ENCODE results near the gene MRGPRF. TPM values are rescaled to one million over a fixed set of nuclear protein-coding genes. Genes with fewer than 3 reads are reported as not detected.

MRGPRF gene
- total and polyA plus RNA-seq, 2 of the 8 experiments (the other 6 are each of a cell fraction or from before 2014, with no cell fraction given) = 7.5 to 11.0 TPM

DNA sequence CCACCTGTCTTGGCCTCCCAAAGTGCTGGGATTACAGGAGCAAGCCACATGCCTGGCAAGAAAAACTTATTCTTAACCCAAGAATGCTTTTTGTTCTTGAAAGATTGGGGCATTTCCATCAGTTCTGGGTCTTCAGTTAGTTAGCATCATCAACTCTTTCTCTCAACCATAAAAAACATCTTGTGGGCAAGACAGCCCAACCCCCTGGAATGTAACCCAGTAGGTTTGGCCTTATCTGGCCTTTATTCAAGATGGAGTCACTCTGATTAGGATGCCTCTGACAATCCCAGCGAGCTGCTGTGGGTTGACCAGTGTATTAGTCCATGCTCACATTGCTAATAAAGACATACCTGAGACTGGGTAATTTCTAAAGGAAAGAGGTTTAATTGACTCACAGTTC lies 26.5 kb upstream of the MRGPRF start:
- Histone ChIP-seq H2BK120ac (replicated peaks; ENCODE audit: low read depth, low read length) (no peak overlapping the region), H3K56ac (replicated peaks; ENCODE audit: insufficient read length, low read depth, low read length) (no peak overlapping the region), H2BK15ac (ENCODE audit: low read length) (no peak overlapping the region), H3K23ac (ENCODE audit: insufficient read length) (no peak overlapping the region), H2BK12ac (ENCODE audit: low read depth, low read length) (no peak overlapping the region), H4K20me1 (replicated peaks in 1 of 2; ENCODE audit: control insufficient read depth in 1 of 2, insufficient read depth in 2 of 2, low read length in 2 of 2) (no peaks in the 10 kb centered on the region), H2AK5ac (ENCODE audit: low read depth, low read length) (no peak overlapping the region), H3K9ac (replicated peaks in 1 of 4; ENCODE audit: extremely low read depth in 1 of 4, low read depth in 3 of 4, low read length in 3 of 4) (no peak overlapping the region), H4K91ac (replicated peaks; ENCODE audit: insufficient read length, low read length) (no peak overlapping the region), H3K4me2 (ENCODE audit: insufficient read depth in 1 of 2, low read depth in 2 of 2, low read length in 2 of 2) (no peak overlapping the region), H3K27ac (ENCODE audit: low read depth, low read length) (no peak overlapping the region), H2BK5ac (ENCODE audit: low read depth, low read length) (no peak overlapping the region), H3K14ac (ENCODE audit: insufficient read length) (no peak overlapping the region), H4K8ac (ENCODE audit: extremely low read depth, insufficient read depth, low read length) (no peak overlapping the region), H3K4me3 (ENCODE audit: extremely low read depth in 1 of 4, insufficient read depth in 2 of 4, low read depth in 3 of 4, low read length in 4 of 4) (no peak overlapping the region), H3K36me3 (ENCODE audit: control insufficient read depth in 2 of 4, insufficient read depth in 4 of 4, low read length in 3 of 4) (no peaks in the 10 kb centered on the region), H3K27me3 (replicated peaks in 1 of 4; ENCODE audit: control insufficient read depth in 3 of 4, extremely low read depth in 1 of 4, insufficient read depth in 3 of 4, low read length in 3 of 4) (peaks cover 0 to 3% (median 0%) of the 10 kb centered on the region in 4 experiments; a peak in 1 of 7 replicates), H3K23me2 (ENCODE audit: low read depth, low read length) (no peaks in the 10 kb centered on the region), H4K5ac (ENCODE audit: insufficient read length, low read depth, low read length) (no peak overlapping the region), H3K79me1 (ENCODE audit: low read depth, low read length) (no peaks in the 10 kb centered on the region), H2AFZ (ENCODE audit: low read length) (no peak overlapping the region), H2BK20ac (ENCODE audit: low read length) (no peak overlapping the region), H3K79me2 (ENCODE audit: control insufficient read depth in 1 of 2, insufficient read depth in 2 of 2, low read length in 2 of 2) (no peaks in the 10 kb centered on the region), H3K4me1 (replicated peaks in 1 of 4; ENCODE audit: control insufficient read depth in 3 of 4, insufficient read depth in 4 of 4, low read length in 3 of 4) (peaks cover 0 to 14% (median 5%) of the 10 kb centered on the region in 4 experiments; a peak in 5 of 7 replicates), H3K18ac (ENCODE audit: extremely low read depth, low read length) (no peak overlapping the region), H3K9me3 (ENCODE audit: insufficient read depth in 2 of 2, low read depth in 1 of 2, low read length in 1 of 2) (no peaks in the 10 kb centered on the region), H3K4ac (replicated peaks; ENCODE audit: insufficient read length, low read depth, low read length) (no peak overlapping the region)
- POLR2A ChIA-PET (ENCODE audit: partially characterized antibody) = interaction anchor here (0.6 kb wide), 1 partner anchor 786 kb away, joined by 3 read pairs; no protein-coding TSS in a partner anchor
- 88% methylated on average over 1 of the region's 1 CpG; no CpG with 5 or more reads in 1 of the 2 experiments for WGBS, 2 experiments (ENCODE audit: extremely low coverage in 1 of 2, insufficient coverage in 1 of 2, insufficient read length in 1 of 2, insufficient replicate concordance in 2 of 2, low coverage in 1 of 2, low lambda C conversion rate in 2 of 2, missing lambda C conversion rate in 1 of 2)
- TF ChIP-seq, protein P1, sequence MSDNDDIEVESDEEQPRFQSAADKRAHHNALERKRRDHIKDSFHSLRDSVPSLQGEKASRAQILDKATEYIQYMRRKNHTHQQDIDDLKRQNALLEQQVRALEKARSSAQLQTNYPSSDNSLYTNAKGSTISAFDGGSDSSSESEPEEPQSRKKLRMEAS (IDR thresholded peaks at IDR 0.05) = no peak
- TF ChIP-seq BACH1 (IDR thresholded peaks at IDR 0.05; ENCODE audit: low read length) = no peak
- TF ChIP-seq ATF3 (IDR thresholded peaks at IDR 0.05; ENCODE audit: insufficient read depth, low read depth, low read length) = no peak
- no peak for TF ChIP-seq FOSL1 (IDR thresholded peaks at IDR 0.05; ENCODE audit: insufficient read depth, low read depth, low read length)
- no peak for TF ChIP-seq BRCA1 (IDR thresholded peaks at IDR 0.05; ENCODE audit: low read depth, low read length)
- TF ChIP-seq RBBP5 (IDR thresholded peaks at IDR 0.05; ENCODE audit: borderline replicate concordance, low read depth, low read length) = no peak
- no peak for TF ChIP-seq NANOG (IDR thresholded peaks at IDR 0.05; ENCODE audit: insufficient read depth, low read depth, low read length, poor library complexity, severe bottlenecking)
- no peak for TF ChIP-seq JUN (IDR thresholded peaks at IDR 0.05; ENCODE audit: low read depth, low read length)
- TF ChIP-seq RAD21 (IDR thresholded peaks at IDR 0.05 in 1 of 2, conservative IDR thresholded peaks at IDR 0.05 in 1 of 2; ENCODE audit: low read depth in 2 of 2, low read length in 2 of 2) = no peak
- TF ChIP-seq TAF1 (IDR thresholded peaks at IDR 0.05; ENCODE audit: low read depth, low read length) = no peak
- CTCF ChIA-PET (ENCODE audit: partially characterized antibody) = interaction anchor here (1.1 to 1.7 kb wide), 3 partner anchors 12 to 84 kb away, joined by 3 to 5 read pairs (median 4); no protein-coding TSS in a partner anchor
- DNase-seq (ENCODE audit: low read depth in 1 of 2, low spot score in 2 of 2) (no peak), FAIRE-seq (no peak)

All from H1 (cell line).